ENCODE results near the gene CCNH. TPM values are rescaled to one million over a fixed set of nuclear protein-coding genes. Genes with fewer than 3 reads are reported as not detected.

CCNH gene
- total and polyA plus RNA-seq, 2 of the 4 experiments (the other 2 are of a cell fraction) = 37.4 to 100 TPM

- Histone ChIP-seq H2AK9ac (replicated peaks; ENCODE audit: low read depth, low read length, poor library complexity) (no peak overlapping the region), H4K8ac (ENCODE audit: low read depth in 2 of 2, low read length in 2 of 2) (no peak overlapping the region), H3K4ac (ENCODE audit: low read depth, low read length) (no peak overlapping the region), H2AK5ac (ENCODE audit: low read depth, low read length) (no peak overlapping the region), H4K20me1 (ENCODE audit: insufficient read depth, low read length) (no peaks in the 10 kb centered on the region), H4K91ac (ENCODE audit: insufficient read depth, low read depth, low read length) (no peak overlapping the region), H3K23ac (ENCODE audit: low read depth, low read length) (no peak overlapping the region), H4K5ac (ENCODE audit: low read depth, low read length) (no peak overlapping the region), H2BK15ac (ENCODE audit: low read depth, low read length) (no peak overlapping the region), H2BK5ac (ENCODE audit: low read depth, low read length, poor library complexity, severe bottlenecking) (no peak overlapping the region), H3K56ac (ENCODE audit: extremely low read depth, insufficient read depth, low read length) (no peak overlapping the region), H3K27me3 (ENCODE audit: control insufficient read depth, insufficient read depth, low read length) (no peaks in the 10 kb centered on the region), H3K14ac (replicated peaks; ENCODE audit: low read depth, low read length) (no peak overlapping the region), H2BK20ac (ENCODE audit: low read depth, low read length) (no peak overlapping the region), H3K18ac (ENCODE audit: low read depth, low read length) (no peak overlapping the region), H3K4me1 (ENCODE audit: control insufficient read depth, insufficient read depth, low read length) (no peaks in the 10 kb centered on the region), H3K9me1 (ENCODE audit: insufficient read depth, low read length) (peaks cover 2% of the 10 kb centered on the region; the same call in 1 of the 2 replicates), H3K4me2 (ENCODE audit: low read depth, low read length) (no peak overlapping the region), H2BK120ac (ENCODE audit: low read depth, low read length) (no peak overlapping the region), H3K79me1 (ENCODE audit: low read depth in 1 of 2, low read length in 2 of 2) (peaks cover 11 to 24% of the 10 kb centered on the region in 2 experiments; a peak in 3 of 4 replicates), H3K9me3 (ENCODE audit: control insufficient read depth, insufficient read depth, low read length) (no peaks in the 10 kb centered on the region), H3K4me3 (ENCODE audit: insufficient read depth, low read depth, low read length) (no peak overlapping the region), H2AFZ (replicated peaks; ENCODE audit: low read length, poor library complexity) (no peak overlapping the region), H3K9ac (ENCODE audit: low read depth, low read length) (no peak overlapping the region), H3K27ac (ENCODE audit: insufficient read depth, low read length) (no peak overlapping the region), H3K36me3 (ENCODE audit: control insufficient read depth, insufficient read depth, low read length) (peaks cover 8% of the 10 kb centered on the region)
- dilution Hi-C loops (cut with HindIII; ENCODE audit: low sequenced_read_pairs, unreplicated experiment) = no loop called here
- BruUV-seq (replicated peaks) = no TSS peak
- in situ Hi-C loops (cut with MboI; ENCODE audit: low sequenced_read_pairs) = no loop called here
- DNase-seq (no peak), ATAC-seq (ENCODE audit: low read depth) (no peak)
- no peak for TF ChIP-seq MAFK (IDR thresholded peaks at IDR 0.05; ENCODE audit: low read depth, low read length)
- TF ChIP-seq NFE2L2 (IDR thresholded peaks at IDR 0.05; ENCODE audit: low read depth, low read length) = no peak
- ChIA-PET CTCF (interaction anchor here (1.5 kb wide), 1 partner anchor 299 kb away, joined by 3 read pairs; no protein-coding TSS in a partner anchor), POLR2A (ENCODE audit: unreplicated experiment) (no interaction called here)
- intact Hi-C loops (cut with micrococcal nuclease) = no loop called here
Observed at GRCh38 chr5:87369431-87369830, 43.3 kb downstream of the CCNH start.

Data from IMR-90 (cell line).